K562 (cell line): Measurements from ENCODE around the gene STAMBPL1.

Experiments
- CHAMP1 ChIP-seq: fragments of 450-650 bp; IDR thresholded peaks from 2 replicates; pipeline ENCODE4 v1.6.1; 2016; ENCODE audit warnings: mild to moderate bottlenecking
- CTCF ChIP-seq, 3 experiments: IDR thresholded peaks in 2 of 3; conservative IDR thresholded peaks in 1 of 3; 2 replicates each; pipeline ENCODE4 v1.5.1; 2011 to 2012; ENCODE audit warnings: low read length in 3 of 3, mild to moderate bottlenecking in 3 of 3, control low read depth in 2 of 3, improper control_type of control experiment in 1 of 3, inconsistent platforms in 1 of 3, low read depth in 1 of 3, mixed read lengths in 1 of 3, moderate library complexity in 1 of 3; ENCODE audit not compliant: insufficient read depth in 2 of 3
- ELK1 ChIP-seq: sonication (generic); formaldehyde crosslinking; IDR thresholded peaks from 2 replicates; pipeline ENCODE4 v1.8.1; 2022; ENCODE audit warnings: missing genetic modification reagents
- GATAD2B ChIP-seq: fragments of 450-650 bp; IDR thresholded peaks from 2 replicates; pipeline ENCODE4 v1.6.1; 2017; ENCODE audit warnings: mild to moderate bottlenecking, borderline replicate concordance
- HCFC1 ChIP-seq: IDR thresholded peaks from 2 replicates; pipeline ENCODE4 v1.6.1; 2012; ENCODE audit warnings: low read depth, low read length, improper control_type of control experiment
- HDAC1 ChIP-seq, 2 experiments: fragments of 450-650 bp; IDR thresholded peaks; 2 replicates each; pipeline ENCODE4 v1.6.1; 2016 to 2017; ENCODE audit warnings: inconsistent platforms in 1 of 2, mild to moderate bottlenecking in 1 of 2, moderate library complexity in 1 of 2
- JUND ChIP-seq, 2 experiments: IDR thresholded peaks; 2 replicates in 1 of 2; 3 replicates in 1 of 2; pipeline ENCODE4 v1.6.1; 2011; ENCODE audit warnings: borderline replicate concordance in 2 of 2, low read depth in 2 of 2, low read length in 2 of 2, improper control_type of control experiment in 1 of 2, missing biosample characterization in 1 of 2, missing genetic modification characterization in 1 of 2, missing genetic modification reagents in 1 of 2
- NR2C2 ChIP-seq, 2 experiments: fragments of 200-800 bp in 1 of 2; sonication (Bioruptor generic) in 1 of 2; sonication (generic) in 1 of 2; formaldehyde crosslinking in 1 of 2; IDR thresholded peaks; 2 replicates each; pipeline versions ENCODE4 v1.6.1 to v1.8.0; 2016 to 2022; ENCODE audit warnings: mild to moderate bottlenecking in 1 of 2, missing compliant biosample characterization in 1 of 2, missing genetic modification characterization in 1 of 2, missing genetic modification reagents in 1 of 2
- NR3C1 ChIP-seq: sonication (generic); formaldehyde crosslinking; IDR thresholded peaks from 2 replicates; pipeline ENCODE4 v1.8.1; 2022; ENCODE audit warnings: missing genetic modification reagents
- POLR2A ChIP-seq: fragments of 450-650 bp; conservative IDR thresholded peaks from 2 replicates; pipeline ENCODE4 v1.6.1; 2016
- SMC3 ChIP-seq: conservative IDR thresholded peaks from 2 replicates; pipeline ENCODE4 v1.6.1; 2011; ENCODE audit warnings: low read depth, low read length, improper control_type of control experiment; ENCODE audit not compliant: insufficient read depth
- TAF7 ChIP-seq: fragments of 450-650 bp; IDR thresholded peaks from 2 replicates; pipeline ENCODE4 v1.6.1; 2016; ENCODE audit warnings: missing genetic modification characterization, missing compliant biosample characterization
- ZNF3 ChIP-seq: fragments of 250-450 bp; sonication (Bioruptor Pico); IDR thresholded peaks from 2 replicates; pipeline ENCODE4 v1.5.0; 2021; ENCODE audit warnings: mild to moderate bottlenecking, moderate library complexity

GRCh38 chr10:88890681-88891381 lies 10.8 kb downstream of the STAMBPL1 start:
- TF ChIP-seq JUND (IDR thresholded peaks at IDR 0.05; ENCODE audit: borderline replicate concordance, low read depth, low read length) (no peak), JUND (tag; IDR thresholded peaks at IDR 0.05; ENCODE audit: borderline replicate concordance, low read depth, low read length) (no peak), ZNF3 (CRISPR knock-in tag) (no peak), CHAMP1 (no peak), SMC3 (no peak), CTCF (IDR thresholded peaks at IDR 0.05 in 2 of 3, conservative IDR thresholded peaks at IDR 0.05 in 1 of 3; ENCODE audit: insufficient read depth in 2 of 3, low read depth in 1 of 3, low read length in 3 of 3) (no peak), NR3C1 (CRISPR knock-in tag) (no peak), HDAC1 (IDR thresholded peaks at IDR 0.05) (no peak), GATAD2B (no peak), NR2C2 (CRISPR knock-in tag; IDR thresholded peaks at IDR 0.05) (no peak), NR2C2 (tag; IDR thresholded peaks at IDR 0.05) (no peak), POLR2A (no peak), ELK1 (CRISPR knock-in tag) (no peak), TAF7 (no peak), HCFC1 (no peak)
